ENCODE measurements around the gene HMGCS2.
"Not testable (repeated sequence)": the region's sequence is repeated elsewhere in the genome, so short reads cannot be mapped to it uniquely, and the experiment has no call there.

The HMGCS2 gene

DNA sequence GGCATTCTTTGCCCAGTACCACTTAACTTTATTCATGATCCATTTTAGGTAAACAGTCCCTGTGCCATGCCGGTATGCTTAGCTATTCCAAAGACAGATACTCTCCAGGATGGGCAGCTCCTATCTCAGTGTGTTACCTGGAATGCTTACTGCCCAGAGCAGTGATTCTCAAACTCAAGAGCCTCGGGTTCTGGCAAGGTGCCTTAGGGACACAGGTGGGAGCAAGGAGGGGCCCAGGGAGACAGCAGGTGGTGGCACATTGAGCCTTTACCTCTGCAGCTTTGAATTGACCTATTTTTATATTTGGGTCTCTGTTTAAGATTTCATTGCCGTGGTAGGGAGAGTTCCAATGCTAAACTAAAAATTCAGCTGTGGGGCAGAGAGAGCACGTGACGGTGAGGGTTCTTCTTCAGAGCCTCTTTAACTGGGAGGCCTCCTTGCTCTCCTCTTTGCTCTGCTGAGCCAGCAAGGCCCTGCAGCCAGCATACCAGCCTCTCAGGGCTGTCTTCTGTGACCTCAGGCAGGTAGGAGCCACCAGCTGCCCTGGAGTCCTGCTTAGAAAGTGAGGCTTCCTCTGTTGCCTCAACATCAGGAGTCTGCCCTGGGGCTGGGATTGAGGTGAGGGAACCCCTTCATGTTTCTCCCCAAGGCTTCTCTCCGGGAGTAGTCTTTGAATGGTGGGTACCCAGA lies 36.8 kb downstream of the HMGCS2 start:
- no peak for FAIRE-seq
- DNase-seq (ENCODE audit: low spot score): no peak

GRCh38 chr1:119731060-119731459 lies 37.6 kb downstream of the HMGCS2 start:
- no peak for FAIRE-seq
- DNase-seq (ENCODE audit: low spot score): no peak

DNA sequence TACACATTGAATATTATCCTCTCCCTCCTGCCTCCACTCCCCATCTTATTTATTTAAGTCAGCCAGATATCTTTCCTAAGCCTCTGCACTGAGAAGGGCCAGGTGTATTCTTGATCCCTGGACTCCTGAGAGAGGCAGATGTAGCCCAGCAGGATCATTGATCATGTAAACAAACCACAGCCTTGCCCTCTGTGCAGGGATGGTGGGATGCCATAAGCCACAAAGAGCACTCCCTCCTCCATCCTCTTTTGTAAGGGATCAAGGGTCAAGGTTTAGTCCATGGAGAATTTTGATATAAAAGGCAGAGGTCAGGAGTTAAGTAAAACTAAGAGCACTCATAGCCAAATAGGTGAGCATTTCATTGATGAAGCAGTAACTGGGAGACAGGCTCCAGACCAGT lies 39.7 kb downstream of the HMGCS2 start:
- DNase-seq (ENCODE audit: low spot score): no peak
- FAIRE-seq: no peak

DNA sequence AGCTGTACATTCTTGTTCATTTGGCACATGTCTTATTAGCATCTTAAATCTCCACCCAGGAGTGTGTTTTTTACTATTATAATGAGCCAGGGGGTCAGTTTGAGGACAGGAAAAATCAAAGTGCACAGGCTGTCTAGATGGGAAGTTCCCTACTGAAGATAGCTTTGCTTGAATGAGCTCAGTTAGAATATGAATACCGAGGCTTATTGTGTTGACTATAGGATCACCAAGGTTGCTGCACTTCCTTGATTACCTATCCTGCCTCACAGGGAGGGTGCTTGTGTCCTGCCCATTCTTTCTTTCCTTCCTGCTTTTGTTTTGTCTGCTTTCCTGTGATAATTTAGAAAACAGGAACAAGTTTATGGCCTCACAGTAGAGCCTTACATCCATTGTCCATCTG lies 40.7 kb downstream of the HMGCS2 start:
- DNase-seq (ENCODE audit: low spot score) (no peak), FAIRE-seq (no peak)

DNA sequence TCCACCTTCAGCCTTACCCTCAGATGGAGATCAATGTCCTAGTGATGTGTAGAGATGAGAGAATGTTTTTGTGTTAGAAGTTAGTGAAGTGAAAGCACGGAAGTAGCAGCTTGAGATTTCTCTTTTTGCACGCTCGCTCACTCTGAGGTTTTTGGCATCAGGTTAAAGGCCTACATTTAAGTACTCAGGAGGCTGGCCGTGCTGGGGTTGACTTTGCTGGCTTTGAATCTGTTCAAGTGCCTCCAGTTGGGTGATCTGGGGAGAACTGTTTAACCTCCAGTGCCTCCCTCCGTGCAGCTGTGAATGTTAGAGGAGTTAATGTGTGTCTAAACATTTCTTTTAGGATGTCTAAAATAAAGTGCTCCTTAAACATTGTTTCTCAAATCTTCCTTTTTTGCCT lies 43.1 kb downstream of the HMGCS2 start:
- no peak for DNase-seq (ENCODE audit: low spot score)
- FAIRE-seq: no peak

DNA sequence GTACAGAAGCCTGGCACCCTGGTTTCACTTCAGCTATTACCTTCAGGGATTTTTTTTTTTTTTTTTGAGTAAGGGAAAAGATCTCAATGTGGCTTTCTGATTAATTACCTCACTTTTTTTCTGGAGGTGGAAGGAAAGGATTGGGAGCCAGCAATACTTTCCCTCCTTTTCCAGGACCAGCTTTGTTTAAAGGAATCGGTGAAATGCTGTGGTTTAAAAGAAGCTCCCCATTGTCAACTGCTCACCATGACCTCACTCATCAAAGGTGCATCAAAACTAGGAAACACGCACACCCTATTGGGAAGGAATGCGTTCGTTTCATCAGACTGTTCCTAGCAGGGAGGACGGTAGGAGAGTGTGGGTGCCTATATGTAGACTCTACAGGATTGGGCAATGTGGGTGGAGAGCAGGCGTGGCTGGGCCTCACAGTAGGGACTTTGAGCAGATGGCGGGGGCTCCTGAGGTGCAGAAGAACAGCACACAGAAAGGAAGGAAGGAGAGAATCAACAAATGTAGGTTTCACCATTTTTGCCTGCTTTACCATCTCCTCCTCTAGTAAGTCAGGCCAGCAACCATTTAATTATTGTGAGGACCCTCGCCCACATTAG lies 44.0 kb downstream of the HMGCS2 start:
- DNase-seq (ENCODE audit: low spot score) (no peak), FAIRE-seq (no peak)

GRCh38 chr1:119721896-119722295 lies 46.8 kb downstream of the HMGCS2 start:
- no peak for DNase-seq (ENCODE audit: low spot score)

GRCh38 chr1:119720866-119721440 lies 47.8 kb downstream of the HMGCS2 start:
- no peak for DNase-seq (ENCODE audit: low spot score)
- FAIRE-seq: no peak

More at GRCh38 chr1:119721896-119722295, 46.8 kb downstream of the HMGCS2 start:
- FAIRE-seq: no peak

- DNase-seq (ENCODE audit: low spot score) (no peak), FAIRE-seq (no peak)
Observed at GRCh38 chr1:119718972-119719371, 49.7 kb downstream of the HMGCS2 start.

DNA sequence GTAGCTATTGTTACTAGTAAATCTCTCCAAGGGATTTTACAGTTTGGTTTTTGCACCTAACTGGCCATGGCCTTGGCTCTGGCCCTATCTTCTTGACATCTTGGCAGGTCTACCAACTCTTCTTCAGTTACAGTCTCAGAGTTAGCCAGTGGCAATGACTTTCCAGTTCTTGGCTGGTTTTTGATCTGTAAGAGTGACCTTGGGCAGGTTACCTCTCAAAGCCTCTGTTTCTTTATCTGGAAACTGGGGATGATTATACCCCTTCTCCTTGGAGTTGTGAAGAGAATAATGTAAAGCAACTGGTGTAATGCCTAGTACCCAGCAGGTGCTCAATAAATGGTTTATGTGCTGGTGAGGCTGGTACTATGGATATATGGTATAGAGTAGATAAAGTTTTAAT lies 50.3 kb downstream of the HMGCS2 start:
- FAIRE-seq: no peak
- DNase-seq (ENCODE audit: low spot score): no peak

DNA sequence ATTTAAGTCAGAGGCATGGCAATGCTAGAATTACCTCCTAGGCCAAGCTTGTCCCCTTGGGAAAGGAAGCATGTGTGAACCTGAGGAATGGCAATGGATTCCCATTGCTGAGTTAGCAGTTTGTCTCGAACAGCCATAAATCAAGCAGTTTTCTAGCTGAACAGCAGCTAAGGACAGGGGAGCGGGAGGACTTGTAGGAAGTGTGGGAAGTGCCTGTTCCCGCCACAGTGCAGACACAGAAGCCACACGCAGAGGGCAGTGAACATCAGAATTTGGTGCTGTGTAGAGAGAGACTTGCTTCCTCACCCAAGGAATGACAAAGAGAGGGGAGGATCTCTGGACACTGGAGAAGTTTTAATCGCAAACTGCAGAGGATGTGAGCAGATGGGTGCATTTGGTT lies 53.2 kb downstream of the HMGCS2 start:
- DNase-seq (ENCODE audit: low spot score) (no peak), FAIRE-seq (no peak)

DNA sequence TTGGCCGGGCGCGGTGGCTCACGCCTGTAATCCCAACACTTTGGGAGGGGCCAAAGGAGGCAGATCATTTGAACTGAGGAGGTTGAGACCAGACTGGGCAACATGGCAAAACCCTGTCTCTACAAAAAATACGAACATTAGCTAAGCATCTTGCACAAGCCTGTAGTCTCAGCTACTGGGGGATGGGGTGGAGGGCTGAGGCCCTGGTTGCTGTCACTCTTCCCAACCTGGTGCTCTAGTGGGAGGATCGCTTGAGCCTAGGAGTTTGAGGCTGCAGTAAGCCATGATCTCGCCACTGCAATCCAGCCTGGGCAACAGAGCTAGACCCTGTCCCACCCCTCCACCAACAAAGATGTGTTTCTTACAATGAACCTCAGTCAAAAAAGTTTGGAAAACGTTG lies 54.1 kb downstream of the HMGCS2 start:
- DNase-seq (ENCODE audit: low spot score) (no peak), FAIRE-seq (no peak)

GRCh38 chr1:119713749-119714456 lies 54.8 kb downstream of the HMGCS2 start:
- FAIRE-seq (no peak), DNase-seq (ENCODE audit: low spot score) (no peak)

DNA sequence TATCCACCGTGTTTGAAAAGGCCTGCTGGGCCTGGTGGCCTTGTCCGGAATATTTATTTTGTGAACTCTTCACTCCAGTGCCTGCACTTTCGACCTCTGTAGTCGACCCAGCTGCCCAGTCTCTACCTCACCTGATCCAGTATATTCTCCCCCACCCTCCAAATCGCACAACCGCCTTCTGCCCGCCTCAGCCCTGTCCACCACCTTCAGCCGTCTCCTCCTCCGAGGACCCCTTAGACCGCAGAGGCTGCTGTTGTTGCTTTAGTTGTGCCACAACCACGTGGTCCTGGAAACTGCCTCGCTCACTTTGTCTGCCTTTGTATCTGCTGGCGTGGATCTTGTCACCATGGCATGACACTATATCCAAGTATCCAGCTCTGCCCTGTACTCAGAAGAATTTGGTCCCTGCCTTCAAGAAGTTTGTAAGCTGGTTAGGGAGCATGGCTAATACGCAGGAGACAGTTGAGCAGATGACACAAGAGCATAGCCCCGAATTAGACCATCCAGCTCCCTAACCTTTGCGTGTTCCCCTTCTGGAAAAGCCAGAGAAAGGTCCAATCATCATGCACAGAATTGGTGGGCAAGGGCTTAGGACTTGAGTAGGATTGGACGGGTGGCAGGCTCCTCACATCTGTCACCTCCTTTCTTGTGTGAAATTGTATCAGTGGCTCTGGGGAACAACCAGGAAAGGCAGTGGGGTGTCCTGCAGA lies 55.5 kb downstream of the HMGCS2 start:
- FAIRE-seq: no peak

DNA sequence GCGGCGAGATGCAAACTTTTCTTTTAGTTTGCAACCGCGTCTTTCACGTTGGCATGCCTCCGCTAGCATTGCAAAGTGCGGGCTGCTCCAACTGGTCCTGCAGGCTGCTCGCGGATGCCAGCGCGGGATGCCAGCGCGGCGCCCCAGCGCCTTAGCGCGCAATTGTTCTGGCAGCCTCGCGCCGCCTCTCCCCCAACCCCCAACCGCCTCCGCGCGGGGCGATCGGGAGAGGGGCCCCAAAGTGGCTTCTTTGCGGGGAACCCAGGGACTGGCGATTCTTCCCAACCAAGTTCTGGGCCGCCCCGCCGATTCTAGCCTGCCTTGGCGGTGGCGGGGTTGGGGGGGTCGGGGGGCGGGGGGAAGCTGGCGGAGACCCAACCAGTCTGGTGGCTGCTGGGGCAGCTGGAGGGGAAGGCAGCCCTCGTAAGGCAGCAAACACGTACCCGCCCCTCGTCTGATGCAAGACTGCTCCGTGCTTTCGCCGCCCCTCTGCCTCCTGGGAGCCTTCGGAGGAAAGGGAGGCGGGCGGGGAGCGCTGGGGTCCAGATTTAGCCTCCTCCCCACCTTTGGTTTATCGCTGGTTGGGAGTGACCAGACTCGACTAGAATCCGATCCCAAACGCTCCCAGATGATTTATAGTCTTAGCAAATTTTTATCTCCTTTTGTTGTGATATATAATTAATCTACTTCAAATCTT lies 56.2 kb downstream of the HMGCS2 start:
- DNase-seq (ENCODE audit: low spot score): no peak
- no peak for FAIRE-seq

More for the DNA sequence above, 55.5 kb downstream of the HMGCS2 start:
- DNase-seq (ENCODE audit: low spot score): no peak

DNA sequence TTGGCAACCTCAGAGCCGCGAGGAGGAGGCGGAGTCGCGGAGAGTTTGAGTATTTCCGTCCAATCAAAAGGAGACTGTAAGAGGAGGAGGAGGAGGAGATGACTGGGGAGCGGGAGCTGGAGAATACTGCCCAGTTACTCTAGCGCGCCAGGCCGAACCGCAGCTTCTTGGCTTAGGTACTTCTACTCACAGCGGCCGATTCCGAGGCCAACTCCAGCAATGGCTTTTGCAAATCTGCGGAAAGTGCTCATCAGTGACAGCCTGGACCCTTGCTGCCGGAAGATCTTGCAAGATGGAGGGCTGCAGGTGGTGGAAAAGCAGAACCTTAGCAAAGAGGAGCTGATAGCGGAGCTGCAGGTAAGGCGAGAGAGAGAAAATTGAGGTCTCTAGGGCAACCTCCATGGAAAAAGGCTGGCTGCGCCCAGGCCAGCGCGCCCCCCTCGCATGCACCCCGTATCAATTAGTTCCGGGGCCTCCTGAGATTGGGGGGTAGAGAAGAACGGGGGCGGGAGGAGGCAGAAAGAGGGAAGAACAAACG lies 56.8 kb downstream of the HMGCS2 start, which contains the start of gene PHGDH:
TSS of gene PHGDH (plus strand) at position 131 of the 538 bp plus-strand sequence. CDS start at position 220, 89 bp downstream.
- DNase-seq (ENCODE audit: low spot score) (no peak), FAIRE-seq (no peak)

DNA sequence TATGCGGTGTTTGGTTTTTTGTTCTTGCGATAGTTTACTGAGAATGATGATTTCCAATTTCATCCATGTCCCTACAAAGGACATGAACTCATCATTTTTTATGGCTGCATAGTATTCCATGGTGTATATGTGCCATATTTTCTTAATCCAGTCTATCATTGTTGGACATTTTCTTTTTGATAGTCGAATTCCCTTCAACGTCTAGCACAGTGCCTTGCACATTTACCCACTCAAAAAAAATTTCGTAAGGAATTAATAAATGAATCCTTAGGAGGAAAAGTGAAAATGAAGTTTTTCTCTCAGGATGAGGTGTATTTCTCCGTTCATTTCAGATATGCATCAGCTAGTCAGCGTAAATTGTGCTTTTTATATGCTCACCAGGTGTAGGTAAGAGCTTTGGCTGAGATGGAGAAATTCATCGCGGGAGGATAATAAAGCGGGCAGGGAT lies 57.3 kb downstream of the HMGCS2 start:
- not testable (repeated sequence) for DNase-seq (ENCODE audit: low spot score); FAIRE-seq

DNA sequence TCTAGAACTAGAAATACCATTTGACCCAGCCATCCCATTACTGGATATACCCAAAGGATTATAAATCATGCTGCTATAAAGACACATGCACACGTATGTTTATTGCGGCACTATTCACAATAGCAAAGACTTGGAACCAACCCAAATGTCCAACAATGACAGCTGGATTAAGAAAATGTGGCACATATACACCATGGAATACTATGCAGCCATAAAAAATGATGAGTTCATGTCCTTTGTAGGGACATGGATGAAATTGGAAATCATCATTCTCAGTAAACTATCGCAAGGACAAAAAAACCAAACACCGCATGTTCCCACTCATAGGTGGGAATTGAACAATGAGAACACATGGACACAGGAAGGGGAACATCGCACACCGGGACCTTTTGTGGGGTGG lies 62.1 kb downstream of the HMGCS2 start:
- FAIRE-seq; DNase-seq (ENCODE audit: low spot score): not testable (repeated sequence)

DNA sequence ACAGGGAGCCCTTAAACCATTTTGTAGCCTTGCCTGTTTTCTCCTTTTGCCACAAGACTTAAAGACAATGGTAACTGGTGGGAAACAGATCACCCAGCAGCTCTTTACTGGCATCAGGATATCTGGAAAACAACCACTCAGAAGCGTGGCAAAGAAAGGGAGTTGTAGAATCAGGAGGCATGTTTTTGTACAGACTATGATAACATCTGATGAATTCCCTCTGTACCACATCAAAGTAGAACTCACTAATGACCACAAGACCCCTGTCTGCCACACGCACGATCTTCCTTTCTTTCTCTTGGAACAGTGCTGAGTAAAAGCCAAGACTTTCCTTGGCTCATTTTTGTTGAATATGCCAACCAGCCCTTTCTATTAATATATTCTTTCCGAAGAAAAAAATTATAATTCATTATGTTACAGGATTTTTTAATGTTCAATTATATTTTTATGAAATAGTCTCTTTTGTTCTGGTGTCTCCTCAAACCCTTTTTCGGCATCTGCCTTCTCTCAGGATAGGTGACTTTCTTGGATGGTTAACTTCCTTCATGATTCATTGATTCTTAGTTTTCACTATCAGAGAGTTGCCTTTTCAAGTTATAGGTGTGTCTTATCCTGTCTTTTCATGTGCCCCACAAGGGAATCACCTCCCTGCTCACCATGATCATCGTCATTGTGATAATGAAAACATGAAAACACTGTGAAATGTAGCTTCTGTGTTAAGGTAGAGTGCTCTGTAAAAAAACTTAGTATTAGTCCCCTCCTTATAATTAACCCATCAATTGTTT lies 64.8 kb downstream of the HMGCS2 start:
- FAIRE-seq: no peak
- DNase-seq (ENCODE audit: low spot score): no peak

GRCh38 chr1:119702384-119702783 lies 66.3 kb downstream of the HMGCS2 start:
- FAIRE-seq: no peak

More at GRCh38 chr1:119702384-119702783, 66.3 kb downstream of the HMGCS2 start:
- DNase-seq (ENCODE audit: low spot score): no peak

Measured in RCC 7860 (cell line).